OCI-LY1 (cell line): ENCODE results near the gene OR56A1.
"Not testable (repeated sequence)": the region's sequence is repeated elsewhere in the genome, so short reads cannot be mapped to it uniquely, and the experiment has no call there.

ENCODE experiments used
- H2AFZ ChIP-seq: fragments of 200-600 bp; sonication (generic), shearing (Covaris generic); 2 replicates; pipeline ENCODE4 v1.6.0; 2014; ENCODE audit warnings: antibody characterized with exemption, mild to moderate bottlenecking, low read length
- H3F3A ChIP-seq: fragments of 200-600 bp; sonication (generic), shearing (Covaris generic); 2 replicates; pipeline ENCODE4 v1.6.0; 2014; ENCODE audit warnings: mild to moderate bottlenecking, antibody characterized with exemption, low read length, moderate library complexity; ENCODE audit not compliant: insufficient read depth
- H3K27ac ChIP-seq: fragments of 200-600 bp; sonication (generic); 2 replicates; pipeline ENCODE4 v1.5.1; 2014; ENCODE audit warnings: low read length, mixed run types, mild to moderate bottlenecking, low read depth; ENCODE audit not compliant: poor library complexity, severe bottlenecking
- H3K27me3 ChIP-seq: fragments of 200-600 bp; sonication (generic); 2 replicates; pipeline ENCODE4 v1.6.0; 2014; ENCODE audit warnings: antibody characterized with exemption, mild to moderate bottlenecking, low read length, moderate library complexity; ENCODE audit not compliant: insufficient read depth
- H3K36me3 ChIP-seq: fragments of 200-600 bp; sonication (generic); 2 replicates; pipeline ENCODE4 v1.6.1; 2014; ENCODE audit warnings: mild to moderate bottlenecking, antibody characterized with exemption, low read length, moderate library complexity, mixed read lengths; ENCODE audit not compliant: insufficient read depth
- H3K4me1 ChIP-seq: fragments of 200-600 bp; sonication (generic); 2 replicates; pipeline ENCODE4 v1.5.1; 2014; ENCODE audit warnings: mild to moderate bottlenecking, low read length, moderate library complexity; ENCODE audit not compliant: insufficient read depth, severe bottlenecking
- H3K4me2 ChIP-seq: fragments of 200-600 bp; sonication (generic), shearing (Covaris generic); 2 replicates; pipeline ENCODE4 v1.6.1; 2014; ENCODE audit warnings: low read length
- H3K4me3 ChIP-seq: fragments of 200-600 bp; sonication (generic); 2 replicates; pipeline ENCODE4 v1.5.1; 2014; ENCODE audit warnings: low read length, low read depth, mild to moderate bottlenecking, mixed read lengths; ENCODE audit not compliant: poor library complexity, severe bottlenecking
- H3K79me2 ChIP-seq: fragments of 200-600 bp; shearing (Covaris generic); 2 replicates; pipeline ENCODE4 v1.6.1; 2016; ENCODE audit warnings: mixed run types, low read length, mixed read lengths; ENCODE audit not compliant: insufficient read depth
- H3K9ac ChIP-seq: fragments of 200-600 bp; sonication (generic), shearing (Covaris generic); 2 replicates; pipeline ENCODE4 v1.6.1; 2014; ENCODE audit warnings: mild to moderate bottlenecking, low read length, mixed read lengths
- H3K9me2 ChIP-seq: fragments of 200-600 bp; sonication (generic), shearing (Covaris generic); 2 replicates; pipeline ENCODE4 v1.6.1; 2014; ENCODE audit warnings: low read depth, mild to moderate bottlenecking, low read length, mixed read lengths
- H3K9me3 ChIP-seq: fragments of 200-600 bp; shearing (Covaris generic); 2 replicates; pipeline ENCODE4 v1.6.1; 2014; ENCODE audit warnings: low read length, mixed read lengths
- H4K20me1 ChIP-seq: fragments of 200-600 bp; sonication (generic), shearing (Covaris generic); 2 replicates; pipeline ENCODE4 v1.6.0; 2016; ENCODE audit warnings: mild to moderate bottlenecking, low read length; ENCODE audit not compliant: insufficient read depth
- CTCF ChIP-seq: fragments of 200-600 bp; sonication (generic), shearing (Covaris generic); IDR thresholded peaks from 2 replicates; pipeline ENCODE4 v1.5.1; 2017; ENCODE audit warnings: mild to moderate bottlenecking, antibody characterized with exemption, low read length, moderate library complexity, mixed read lengths
- EZH2 ChIP-seq: fragments of 200-600 bp; sonication (generic), shearing (Covaris generic); IDR thresholded peaks from 2 replicates; pipeline ENCODE4 v1.8.0; 2017; ENCODE audit warnings: borderline replicate concordance, mixed run types, mild to moderate bottlenecking, antibody characterized with exemption, low read length, moderate library complexity, mixed read lengths

Gene OR56A1, protein sequence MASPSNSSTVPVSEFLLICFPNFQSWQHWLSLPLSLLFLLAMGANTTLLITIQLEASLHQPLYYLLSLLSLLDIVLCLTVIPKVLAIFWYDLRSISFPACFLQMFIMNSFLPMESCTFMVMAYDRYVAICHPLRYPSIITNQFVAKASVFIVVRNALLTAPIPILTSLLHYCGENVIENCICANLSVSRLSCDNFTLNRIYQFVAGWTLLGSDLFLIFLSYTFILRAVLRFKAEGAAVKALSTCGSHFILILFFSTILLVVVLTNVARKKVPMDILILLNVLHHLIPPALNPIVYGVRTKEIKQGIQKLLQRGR

GRCh38 chr11:6030708-6031405, at the start of gene OR56A1:
Gene OR56A1, minus strand, starts transcription at chr11:6030758. Its CDS starts 3,066 bp downstream, at chr11:6027692.
- H4K20me1 ChIP-seq: no peaks in the 10 kb centered on the region
- no peak within 1 kb of the TSS for H2AFZ ChIP-seq
- no peak within 1 kb of the TSS for H3K9ac ChIP-seq
- H3K36me3 ChIP-seq: no peaks in the 10 kb centered on the region
- no peaks in the 10 kb centered on the region for H3K9me2 ChIP-seq
- no peaks in the 10 kb centered on the region for H3K9me3 ChIP-seq
- H3K27me3 ChIP-seq: no peaks in the 10 kb centered on the region
- H3F3A ChIP-seq: no peaks in the 10 kb centered on the region
- no peak within 1 kb of the TSS for H3K27ac ChIP-seq
- H3K4me2 ChIP-seq: no peak within 1 kb of the TSS
- TF ChIP-seq EZH2 (no peak), CTCF (no peak)
- no peaks in the 10 kb centered on the region for H3K4me1 ChIP-seq
- no peaks in the 10 kb centered on the region for H3K79me2 ChIP-seq
- no peak within 1 kb of the TSS for H3K4me3 ChIP-seq

DNA sequence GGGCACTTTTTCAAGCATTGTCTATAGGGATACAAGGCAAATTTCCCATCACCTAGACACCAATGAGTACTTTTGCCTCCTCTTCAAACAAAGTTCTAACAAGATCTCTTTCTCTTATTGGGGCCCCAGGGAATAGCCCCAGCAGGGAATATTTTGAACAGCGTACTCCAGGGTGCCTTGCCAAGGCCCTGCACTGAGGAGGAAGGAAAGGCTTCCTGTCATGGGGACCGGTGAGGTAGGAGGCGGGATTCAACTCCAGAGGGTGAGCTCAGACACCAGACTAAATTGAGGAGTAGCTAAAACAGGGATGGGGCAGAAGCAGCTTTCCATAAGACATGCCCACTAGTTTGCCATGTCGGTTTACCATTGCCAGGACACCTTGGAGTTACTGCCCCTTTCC, 48.9 kb upstream of the OR56A1 start:
- Histone ChIP-seq H4K20me1 (no peaks in the 10 kb centered on the region), H3K27ac (no peak overlapping the region), H3K9ac (no peak overlapping the region), H3F3A (no peaks in the 10 kb centered on the region), H2AFZ (no peak overlapping the region), H3K27me3 (no peaks in the 10 kb centered on the region), H3K9me2 (no peaks in the 10 kb centered on the region), H3K4me1 (no peaks in the 10 kb centered on the region), H3K9me3 (no peaks in the 10 kb centered on the region), H3K4me3 (no peak overlapping the region), H3K4me2 (no peak overlapping the region), H3K79me2 (no peaks in the 10 kb centered on the region), H3K36me3 (no peaks in the 10 kb centered on the region)
- no peak for TF ChIP-seq CTCF
- no peak for TF ChIP-seq EZH2

DNA sequence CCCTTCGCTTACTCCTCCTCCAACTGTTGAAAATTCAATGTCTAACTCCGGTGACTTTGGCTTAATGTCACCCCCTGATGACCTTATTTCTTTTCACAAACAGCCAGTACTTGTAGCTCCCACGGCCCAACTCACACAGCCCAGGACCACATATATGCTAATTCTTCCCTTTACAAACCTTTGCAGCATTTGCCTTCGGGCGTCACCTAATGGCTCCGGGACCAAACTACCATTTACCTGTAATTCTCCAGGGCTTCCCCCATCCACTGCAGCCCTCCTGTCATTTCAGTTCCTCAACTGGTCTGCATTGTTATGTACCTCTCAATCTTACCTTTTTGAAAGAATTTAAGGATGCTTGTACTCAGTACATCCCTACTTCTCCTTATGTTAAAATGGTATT, 47.2 kb upstream of the OR56A1 start:
- no peaks in the 10 kb centered on the region for H3K27me3 ChIP-seq
- H3K36me3 ChIP-seq: no peaks in the 10 kb centered on the region
- no peaks in the 10 kb centered on the region for H3K4me1 ChIP-seq
- no peak overlapping the region for H2AFZ ChIP-seq
- H3K9me2 ChIP-seq: no peaks in the 10 kb centered on the region
- no peaks in the 10 kb centered on the region for H3K9me3 ChIP-seq
- no peak overlapping the region for H3K9ac ChIP-seq
- H3K4me3 ChIP-seq: no peak overlapping the region
- H3K79me2 ChIP-seq: no peaks in the 10 kb centered on the region
- no peak for TF ChIP-seq EZH2
- no peak for TF ChIP-seq CTCF
- H4K20me1 ChIP-seq: no peaks in the 10 kb centered on the region
- H3K27ac ChIP-seq: no peak overlapping the region
- H3K4me2 ChIP-seq: no peak overlapping the region
- H3F3A ChIP-seq: no peaks in the 10 kb centered on the region

- H3K9ac ChIP-seq, H3K9me3 ChIP-seq, H3K4me1 ChIP-seq: not testable (repeated sequence)
Observed at GRCh38 chr11:6076443-6076842, 45.9 kb upstream of the OR56A1 start.

More at GRCh38 chr11:6076443-6076842, 45.9 kb upstream of the OR56A1 start:
- not testable (repeated sequence) for H3K4me3 ChIP-seq, H3K4me2 ChIP-seq, H3K27ac ChIP-seq, H3K36me3 ChIP-seq, H3K79me2 ChIP-seq, H3K9me2 ChIP-seq, H3K27me3 ChIP-seq, H3F3A ChIP-seq, H4K20me1 ChIP-seq, H2AFZ ChIP-seq
